ENCODE measurements around the gene ABCC1. TPM values are rescaled to one million over a fixed set of nuclear protein-coding genes. Genes with fewer than 3 reads are reported as not detected.

The ABCC1 gene
- total and polyA plus RNA-seq, 2 of the 8 experiments (the other 6 are each of a cell fraction or from before 2014, with no cell fraction given), result 42.6 to 66.8 TPM

DNA sequence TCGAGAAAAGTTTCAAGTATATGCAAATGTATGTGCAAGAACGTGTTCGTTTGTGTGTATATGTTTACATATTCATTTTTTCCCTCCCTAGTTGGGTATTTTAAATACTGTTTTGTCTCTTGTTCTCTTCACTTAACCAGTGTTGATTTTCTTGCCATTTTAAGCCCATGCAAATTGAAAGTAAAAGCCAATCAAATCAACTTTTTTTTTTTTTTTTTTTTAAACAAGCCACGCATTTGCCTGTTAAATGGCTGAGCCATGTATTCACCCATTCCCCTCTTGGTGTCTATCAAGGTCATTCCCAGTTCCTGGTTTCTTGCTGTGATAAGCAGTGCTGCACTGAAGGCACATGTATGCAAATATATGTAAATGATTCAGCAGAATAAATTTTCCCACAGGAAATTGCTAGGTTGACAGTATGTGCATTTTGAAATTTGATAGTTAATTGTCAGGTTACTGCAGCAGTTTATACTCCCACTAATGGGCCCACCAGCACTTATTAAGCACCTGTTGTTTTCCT lies 12.2 kb downstream of the ABCC1 start:
- TF ChIP-seq POLR2A (IDR thresholded peaks at IDR 0.05; ENCODE audit: control extremely low read depth in 1 of 2, low read depth in 2 of 2, low read length in 2 of 2), result no peak
- no peak overlapping the region for H2AFZ ChIP-seq (ENCODE audit: low read length)
- no peak overlapping the region for H3K14ac ChIP-seq (ENCODE audit: insufficient read length)
- no peak overlapping the region for H2AK5ac ChIP-seq (ENCODE audit: low read depth, low read length)
- peaks cover 16% of the 10 kb centered on the region for H3K79me1 ChIP-seq (ENCODE audit: low read depth, low read length)
- H4K8ac ChIP-seq (ENCODE audit: extremely low read depth, insufficient read depth, low read length), result no peak overlapping the region
- H3K9me3 ChIP-seq (ENCODE audit: insufficient read depth in 2 of 2, low read depth in 1 of 2, low read length in 1 of 2), result peaks cover 3 to 7% of the 10 kb centered on the region in 2 experiments
- no peak overlapping the region for H3K4ac ChIP-seq (replicated peaks; ENCODE audit: insufficient read length, low read depth, low read length)
- H3K4me3 ChIP-seq (ENCODE audit: extremely low read depth in 1 of 4, insufficient read depth in 2 of 4, low read depth in 3 of 4, low read length in 4 of 4), result no peak overlapping the region
- H2BK12ac ChIP-seq (ENCODE audit: low read depth, low read length), result no peak overlapping the region
- H3K4me1 ChIP-seq (replicated peaks in 1 of 4; ENCODE audit: control insufficient read depth in 3 of 4, insufficient read depth in 4 of 4, low read length in 3 of 4), result peaks cover 3 to 18% (median 15%) of the 10 kb centered on the region in 4 experiments; a peak in 5 of 7 replicates
- ChIA-PET CTCF (ENCODE audit: partially characterized antibody) (no interaction called here), POLR2A (ENCODE audit: partially characterized antibody) (no interaction called here)
- H2BK5ac ChIP-seq (ENCODE audit: low read depth, low read length), result no peak overlapping the region
- H3K56ac ChIP-seq (replicated peaks; ENCODE audit: insufficient read length, low read depth, low read length), result no peak overlapping the region
- H4K91ac ChIP-seq (replicated peaks; ENCODE audit: insufficient read length, low read length), result no peak overlapping the region
- no peak overlapping the region for H3K9ac ChIP-seq (replicated peaks in 1 of 4; ENCODE audit: extremely low read depth in 1 of 4, low read depth in 3 of 4, low read length in 3 of 4)
- H3K27ac ChIP-seq (ENCODE audit: low read depth, low read length), result no peak overlapping the region
- no peaks in the 10 kb centered on the region for H3K23me2 ChIP-seq (ENCODE audit: low read depth, low read length)
- H3K36me3 ChIP-seq (ENCODE audit: control insufficient read depth in 2 of 4, insufficient read depth in 4 of 4, low read length in 3 of 4), result peaks cover 0 to 7% (median 3%) of the 10 kb centered on the region in 4 experiments; a peak in 2 of 8 replicates
- H3K4me2 ChIP-seq (ENCODE audit: insufficient read depth in 1 of 2, low read depth in 2 of 2, low read length in 2 of 2), result no peak overlapping the region
- FAIRE-seq (no peak), DNase-seq (ENCODE audit: low read depth in 1 of 2, low spot score in 2 of 2) (no peak)
- H4K20me1 ChIP-seq (replicated peaks in 1 of 2; ENCODE audit: control insufficient read depth in 1 of 2, insufficient read depth in 2 of 2, low read length in 2 of 2), result peaks cover 4 to 11% of the 10 kb centered on the region in 2 experiments
- no peak overlapping the region for H4K5ac ChIP-seq (ENCODE audit: insufficient read length, low read depth, low read length)
- WGBS, 2 experiments (ENCODE audit: extremely low coverage in 1 of 2, insufficient coverage in 1 of 2, insufficient read length in 1 of 2, insufficient replicate concordance in 2 of 2, low coverage in 1 of 2, low lambda C conversion rate in 2 of 2, missing lambda C conversion rate in 1 of 2), result 88% methylated on average over 4 of the region's 4 CpGs; no CpG with 5 or more reads in 1 of the 2 experiments
- no peak overlapping the region for H2BK20ac ChIP-seq (ENCODE audit: low read length)
- no peak overlapping the region for H3K18ac ChIP-seq (ENCODE audit: extremely low read depth, low read length)
- no peak overlapping the region for H2BK120ac ChIP-seq (replicated peaks; ENCODE audit: low read depth, low read length)
- peaks cover 23 to 95% of the 10 kb centered on the region in 2 experiments for H3K79me2 ChIP-seq (ENCODE audit: control insufficient read depth in 1 of 2, insufficient read depth in 2 of 2, low read length in 2 of 2)
- no peak overlapping the region for H3K23ac ChIP-seq (ENCODE audit: insufficient read length)
- no peaks in the 10 kb centered on the region for H3K27me3 ChIP-seq (replicated peaks in 1 of 4; ENCODE audit: control insufficient read depth in 3 of 4, extremely low read depth in 1 of 4, insufficient read depth in 3 of 4, low read length in 3 of 4)
- H2BK15ac ChIP-seq (ENCODE audit: low read length), result no peak overlapping the region
